ENCODE measurements around the gene CDC42EP1.
"Not testable (repeated sequence)": the region's sequence is repeated elsewhere in the genome, so short reads cannot be mapped to it uniquely, and the experiment has no call there.

DNA sequence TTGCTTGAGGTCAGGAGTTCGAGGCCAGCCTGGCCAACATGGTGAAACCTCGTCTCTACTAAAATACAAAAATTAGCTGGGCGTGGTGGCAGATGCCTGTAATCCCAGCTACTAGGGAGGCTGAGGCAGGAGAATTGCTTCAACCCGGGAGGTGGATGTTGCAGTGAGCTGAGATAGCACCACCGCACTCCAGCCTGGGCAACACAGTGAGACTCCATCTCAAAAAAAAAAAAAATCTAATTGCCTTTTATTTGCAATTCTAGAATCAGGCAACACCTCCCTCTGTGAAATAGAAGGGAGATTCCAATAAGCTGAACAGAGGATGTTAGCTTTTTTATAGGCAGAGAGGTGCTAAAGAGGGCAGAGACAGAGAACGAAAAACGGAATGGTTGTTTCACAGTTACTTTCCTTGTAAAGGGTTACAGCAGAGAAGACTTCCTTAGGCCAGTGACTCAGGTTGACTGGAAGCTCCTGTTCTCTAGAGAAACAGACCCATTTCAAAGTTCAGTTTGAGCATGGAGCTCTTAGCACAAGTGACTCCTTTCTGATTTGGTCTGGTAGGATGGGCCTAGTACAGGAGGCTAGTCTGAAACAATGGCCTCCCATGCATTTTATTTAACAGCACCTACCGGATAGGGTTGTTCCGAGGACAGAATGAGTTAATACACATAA, 33.1 kb upstream of the CDC42EP1 start:
- TF ChIP-seq, protein P1, sequence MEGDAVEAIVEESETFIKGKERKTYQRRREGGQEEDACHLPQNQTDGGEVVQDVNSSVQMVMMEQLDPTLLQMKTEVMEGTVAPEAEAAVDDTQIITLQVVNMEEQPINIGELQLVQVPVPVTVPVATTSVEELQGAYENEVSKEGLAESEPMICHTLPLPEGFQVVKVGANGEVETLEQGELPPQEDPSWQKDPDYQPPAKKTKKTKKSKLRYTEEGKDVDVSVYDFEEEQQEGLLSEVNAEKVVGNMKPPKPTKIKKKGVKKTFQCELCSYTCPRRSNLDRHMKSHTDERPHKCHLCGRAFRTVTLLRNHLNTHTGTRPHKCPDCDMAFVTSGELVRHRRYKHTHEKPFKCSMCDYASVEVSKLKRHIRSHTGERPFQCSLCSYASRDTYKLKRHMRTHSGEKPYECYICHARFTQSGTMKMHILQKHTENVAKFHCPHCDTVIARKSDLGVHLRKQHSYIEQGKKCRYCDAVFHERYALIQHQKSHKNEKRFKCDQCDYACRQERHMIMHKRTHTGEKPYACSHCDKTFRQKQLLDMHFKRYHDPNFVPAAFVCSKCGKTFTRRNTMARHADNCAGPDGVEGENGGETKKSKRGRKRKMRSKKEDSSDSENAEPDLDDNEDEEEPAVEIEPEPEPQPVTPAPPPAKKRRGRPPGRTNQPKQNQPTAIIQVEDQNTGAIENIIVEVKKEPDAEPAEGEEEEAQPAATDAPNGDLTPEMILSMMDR (conservative IDR thresholded peaks at IDR 0.05; ENCODE audit: low read length) = not testable (repeated sequence)
- TF ChIP-seq EZH2phosphoT487 (IDR thresholded peaks at IDR 0.05; ENCODE audit: borderline replicate concordance) = not testable (repeated sequence)
